ENCODE data around the gene CCDC171.

Gene CCDC171

DNA sequence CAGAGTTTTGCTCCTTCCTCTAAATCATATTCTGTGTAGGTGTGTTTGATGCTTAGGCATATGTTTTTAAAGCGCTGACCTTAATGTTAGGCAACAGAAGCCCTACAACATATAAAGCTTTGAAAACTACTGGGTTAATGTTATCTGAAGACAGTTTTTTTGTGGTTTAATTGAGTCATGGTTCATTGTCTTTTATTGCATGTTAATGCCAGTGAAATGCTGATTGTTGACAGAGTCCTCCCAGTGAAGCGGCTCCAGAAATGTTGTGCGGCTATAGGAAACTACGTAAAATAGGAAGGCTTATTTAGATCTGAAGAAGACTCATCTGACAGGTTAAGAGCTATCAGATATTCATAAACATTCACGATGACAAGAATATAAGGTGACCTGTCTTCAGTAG is 424.6 kb downstream of the CCDC171 start:
- no peak for DNase-seq (ENCODE audit: low read depth in 3 of 3, low spot score in 1 of 3)

- no peak for DNase-seq (ENCODE audit: low read depth in 3 of 3, low spot score in 1 of 3)
Observed at GRCh38 chr9:15982182-15982581, 429.3 kb downstream of the CCDC171 start.

DNA sequence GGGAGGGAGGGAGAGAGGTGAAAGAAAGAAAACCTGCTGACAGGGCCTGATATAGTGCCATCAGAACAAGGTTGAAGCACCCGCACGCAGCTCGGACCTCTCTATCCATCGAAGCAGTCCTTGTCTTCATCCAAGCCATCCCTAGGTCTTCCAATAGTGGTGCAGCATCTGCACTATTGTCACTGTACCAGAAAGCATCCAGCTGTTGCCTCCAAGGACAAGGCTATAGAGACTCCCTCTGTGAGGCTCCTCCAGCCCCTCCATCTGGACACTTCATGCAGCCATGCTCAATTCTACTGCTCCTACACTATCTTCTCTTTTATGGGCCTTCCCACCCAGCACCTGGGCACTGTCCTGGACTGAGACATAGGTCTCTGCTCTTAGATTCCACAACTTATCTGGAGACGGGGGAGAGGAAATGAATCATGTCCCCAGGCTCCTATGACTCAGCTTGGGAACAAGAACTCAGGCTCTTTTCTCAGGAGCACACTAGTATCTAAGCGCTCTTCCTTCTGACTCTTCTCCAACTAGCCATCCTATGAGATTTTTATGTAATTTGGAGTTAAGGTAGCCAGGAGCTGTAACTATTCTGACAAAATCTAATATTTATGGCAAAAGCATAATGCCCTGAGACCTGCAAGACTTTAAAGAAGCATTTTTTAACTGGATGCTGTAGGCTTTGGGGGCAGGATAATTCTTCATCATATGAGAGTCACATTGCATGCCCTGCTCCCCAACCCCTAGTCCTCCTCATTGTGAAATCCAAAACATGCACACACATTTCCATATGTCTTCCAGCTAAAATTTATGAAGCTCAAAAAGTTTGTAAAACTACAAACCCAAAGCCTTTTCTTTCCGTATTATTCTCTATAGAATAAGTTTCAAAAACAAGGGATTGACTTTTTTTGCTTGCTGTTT is 446.8 kb downstream of the CCDC171 start:
- no peak for DNase-seq (ENCODE audit: low read depth in 3 of 3, low spot score in 1 of 3)

DNA sequence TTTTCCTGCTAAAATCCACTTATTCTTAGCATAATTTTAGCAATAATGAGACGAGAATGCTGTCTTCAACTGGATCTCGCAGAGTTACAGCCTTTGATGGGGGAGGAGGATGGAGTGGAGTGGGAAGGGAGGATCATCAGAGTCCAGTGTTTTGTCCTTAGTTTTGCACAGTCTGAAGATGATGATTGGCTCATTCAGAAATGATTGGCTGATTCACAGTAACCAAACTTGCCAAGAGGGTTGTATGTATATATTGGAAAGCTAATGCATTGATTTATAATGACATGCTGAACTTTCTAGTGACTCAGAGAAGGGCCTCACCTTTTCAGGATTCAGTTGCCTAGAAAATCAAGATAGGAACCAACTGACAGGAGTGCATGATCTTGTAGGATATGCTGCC is 448.0 kb downstream of the CCDC171 start:
- DNase-seq (ENCODE audit: low read depth in 3 of 3, low spot score in 1 of 3): no peak

DNA sequence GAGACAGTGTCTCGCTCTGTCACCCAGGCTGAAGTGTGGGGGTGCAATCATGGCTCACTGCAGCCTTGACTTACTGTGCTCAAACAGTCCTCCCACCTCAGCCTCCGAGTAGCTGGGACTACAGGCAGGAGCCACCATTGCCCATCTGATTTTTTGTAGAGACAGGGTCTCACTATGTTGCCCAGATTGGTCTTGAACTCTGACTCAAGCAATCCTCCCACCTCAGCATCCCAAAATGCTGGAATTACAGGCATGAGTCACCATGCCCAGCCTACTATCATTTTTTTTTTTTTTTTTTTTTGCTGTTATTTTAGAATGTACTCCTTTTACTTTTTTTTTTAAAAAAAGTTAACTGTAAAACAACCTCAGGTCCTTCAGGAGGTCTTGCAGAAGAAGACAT is 449.0 kb downstream of the CCDC171 start:
- DNase-seq (ENCODE audit: low read depth in 3 of 3, low spot score in 1 of 3): no peak

- no peak for DNase-seq (ENCODE audit: low read depth in 3 of 3, low spot score in 1 of 3)
Observed at GRCh38 chr9:16002816-16003215, 450.0 kb downstream of the CCDC171 start.

DNA sequence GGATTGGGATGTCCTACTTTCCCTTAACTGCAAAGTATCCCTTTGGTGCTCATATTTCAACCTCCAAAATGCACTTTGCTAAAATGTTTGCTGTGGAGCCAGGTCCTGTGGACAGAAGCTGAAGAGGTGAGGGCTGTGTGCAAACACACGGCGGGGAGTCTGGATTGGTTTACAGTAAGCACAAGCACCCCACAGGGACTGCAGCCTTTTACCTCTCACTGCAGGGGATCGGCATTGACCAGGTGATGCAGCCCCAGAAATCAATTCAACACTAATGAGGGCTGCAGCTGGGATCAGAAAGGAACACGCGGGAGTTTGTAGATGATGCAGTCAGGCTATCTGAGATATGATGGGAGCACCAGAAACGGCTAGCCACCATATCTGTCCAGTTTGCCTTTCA is 450.9 kb downstream of the CCDC171 start:
- no peak for DNase-seq (ENCODE audit: low read depth in 3 of 3, low spot score in 1 of 3)

DNA sequence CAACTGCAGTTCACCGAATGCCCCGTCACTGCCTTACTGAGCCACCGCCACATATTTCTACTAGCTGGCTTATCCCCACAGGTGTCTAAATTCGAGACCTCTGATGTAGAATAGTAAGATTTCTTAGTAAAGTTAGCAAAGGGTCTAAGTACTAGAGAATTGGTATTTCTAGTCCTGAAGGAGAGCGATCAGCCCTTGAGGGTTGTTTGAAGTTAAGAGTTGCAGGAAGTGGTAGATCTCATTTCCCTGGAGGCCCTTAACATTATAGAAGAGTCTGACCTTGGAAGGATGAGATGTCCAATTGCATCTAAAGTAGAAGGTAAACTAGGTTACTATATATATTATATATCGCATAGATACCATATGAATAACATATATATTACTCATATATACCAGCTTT is 451.8 kb downstream of the CCDC171 start:
- no peak for DNase-seq (ENCODE audit: low read depth in 3 of 3, low spot score in 1 of 3)

DNA sequence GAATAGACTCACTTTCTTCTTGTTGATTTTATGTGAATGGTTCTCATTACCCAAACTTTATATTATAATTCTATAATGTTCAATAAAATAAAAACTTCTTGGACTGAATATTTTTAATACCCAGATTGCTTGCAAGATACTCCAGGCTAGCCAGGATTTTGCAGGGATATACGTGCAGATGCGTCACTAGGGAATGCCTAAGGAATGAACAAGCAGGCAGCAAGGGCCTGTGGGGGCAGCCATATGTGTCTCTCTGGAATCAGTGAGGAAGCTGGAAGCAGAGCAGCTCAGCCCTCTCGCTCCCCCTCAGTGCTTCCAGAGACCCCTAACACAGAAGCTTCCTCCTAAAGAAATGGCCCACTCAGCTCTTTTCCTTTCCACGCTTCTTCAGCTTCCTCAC is 457.4 kb downstream of the CCDC171 start:
- no peak for DNase-seq (ENCODE audit: low read depth in 3 of 3, low spot score in 1 of 3)

DNA sequence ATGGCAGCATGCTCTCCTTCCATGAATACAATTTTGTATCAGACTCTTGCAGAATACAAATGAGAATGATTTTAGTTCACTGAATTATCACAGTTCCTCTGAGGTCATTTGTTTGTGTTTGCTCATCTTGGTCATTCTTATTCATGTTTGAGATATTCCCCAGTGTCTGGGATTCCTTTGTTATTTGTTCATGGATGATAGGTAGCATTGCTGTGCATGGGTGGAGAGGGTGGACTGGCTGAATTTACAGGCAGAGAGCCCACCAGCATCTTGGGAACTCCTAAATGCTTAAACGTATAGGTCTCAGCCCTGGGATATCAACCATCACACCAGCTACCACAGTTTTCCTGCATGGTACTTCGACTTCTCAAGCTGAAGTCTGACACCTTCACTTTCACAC is 459.8 kb downstream of the CCDC171 start:
- DNase-seq (ENCODE audit: low read depth in 3 of 3, low spot score in 1 of 3): no peak

- DNase-seq (ENCODE audit: low read depth in 3 of 3, low spot score in 1 of 3): no peak
Observed at GRCh38 chr9:16013366-16013765, 460.5 kb downstream of the CCDC171 start.

GRCh38 chr9:16013826-16014225 is 461.0 kb downstream of the CCDC171 start:
- no peak for DNase-seq (ENCODE audit: low read depth in 3 of 3, low spot score in 1 of 3)

- no peak for DNase-seq (ENCODE audit: low read depth in 3 of 3, low spot score in 1 of 3)
Observed at GRCh38 chr9:16022228-16022627, 469.4 kb downstream of the CCDC171 start.

GRCh38 chr9:16023446-16023845 is 470.6 kb downstream of the CCDC171 start:
- no peak for DNase-seq (ENCODE audit: low read depth in 3 of 3, low spot score in 1 of 3)
